Liver (tissue), 9 donors: ENCODE results near the gene CSPG5. TPM values are rescaled to one million over a fixed set of nuclear protein-coding genes. Genes with fewer than 3 reads are reported as not detected.

Experiments
- DNase-seq: peaks from one replicate; pipeline ENCODE4 v3.0.0-alpha.2; 2017; ENCODE audit warnings: low spot score
- H3K27ac ChIP-seq, 2 donors: one replicate each; pipeline ENCODE4 v1.7.0; 2013; ENCODE audit warnings: inconsistent platforms in 2 of 2, low read length in 2 of 2, control low read depth in 1 of 2, low read depth in 1 of 2, mild to moderate bottlenecking in 1 of 2
- H3K27me3 ChIP-seq, 4 donors: one replicate each; pipeline versions ENCODE4 v1.6.1 to v1.7.0; 2013; ENCODE audit warnings: low read length in 3 of 4, inconsistent platforms in 1 of 4, mild to moderate bottlenecking in 1 of 4, moderate library complexity in 1 of 4; ENCODE audit not compliant: control insufficient read depth in 4 of 4, insufficient read depth in 4 of 4
- H3K36me3 ChIP-seq, 4 donors: one replicate each; pipeline versions ENCODE4 v1.6.1 to v1.7.0; 2013; ENCODE audit warnings: low read length in 3 of 4, mild to moderate bottlenecking in 3 of 4, low read depth in 1 of 4, moderate library complexity in 1 of 4; ENCODE audit not compliant: control insufficient read depth in 4 of 4, insufficient read depth in 3 of 4
- H3K4me1 ChIP-seq, 4 donors: one replicate each; pipeline versions ENCODE4 v1.6.1 to v1.7.0; 2013; ENCODE audit warnings: low read length in 3 of 4, mild to moderate bottlenecking in 3 of 4, moderate library complexity in 1 of 4; ENCODE audit not compliant: control insufficient read depth in 4 of 4, insufficient read depth in 4 of 4
- H3K4me3 ChIP-seq, 3 donors: one replicate each; pipeline versions ENCODE4 v1.6.1 to v1.7.0; 2013; ENCODE audit warnings: low read length in 3 of 3, control low read depth in 1 of 3, low read depth in 1 of 3, mild to moderate bottlenecking in 1 of 3
- H3K9ac ChIP-seq, 2 donors: one replicate each; pipeline ENCODE4 v1.7.0; 2013; ENCODE audit warnings: low read length in 2 of 2, mild to moderate bottlenecking in 2 of 2, moderate library complexity in 2 of 2, control low read depth in 1 of 2, low read depth in 1 of 2
- H3K9me3 ChIP-seq, 4 donors: one replicate each; pipeline versions ENCODE4 v1.6.1 to v1.7.0; 2013; ENCODE audit warnings: low read length in 3 of 4; ENCODE audit not compliant: control insufficient read depth in 4 of 4
- ATF3 ChIP-seq: IDR thresholded peaks from 2 replicates; pipeline ENCODE4 v1.6.1; 2016; ENCODE audit warnings: antibody characterized with exemption
- CTCF ChIP-seq: fragments of 150-350 bp; IDR thresholded peaks from 2 replicates; pipeline ENCODE4 v1.5.1; 2017; ENCODE audit warnings: improper control_type of control experiment, low read depth, low read length; ENCODE audit not compliant: missing input control
- EGR1 ChIP-seq, 2 donors: IDR thresholded peaks; 2 replicates each; pipeline ENCODE4 v1.6.1; 2016 to 2018; ENCODE audit warnings: antibody characterized with exemption in 2 of 2, low read depth in 2 of 2
- FOXA1 ChIP-seq: IDR thresholded peaks from 2 replicates; pipeline ENCODE4 v1.6.1; 2016; ENCODE audit warnings: antibody characterized with exemption
- FOXA2 ChIP-seq: IDR thresholded peaks from 2 replicates; pipeline ENCODE4 v1.6.1; 2016; ENCODE audit warnings: antibody characterized with exemption
- GABPA ChIP-seq, 2 donors: IDR thresholded peaks in 1 of 2; conservative IDR thresholded peaks in 1 of 2; 2 replicates each; pipeline ENCODE4 v1.6.1; 2016; ENCODE audit warnings: antibody characterized with exemption in 2 of 2, mild to moderate bottlenecking in 1 of 2, moderate library complexity in 1 of 2
- HNF4A ChIP-seq, 2 donors: conservative IDR thresholded peaks; 2 replicates each; pipeline ENCODE4 v1.6.1; 2016; ENCODE audit warnings: antibody characterized with exemption in 2 of 2, mild to moderate bottlenecking in 2 of 2
- HNF4G ChIP-seq: IDR thresholded peaks from 2 replicates; pipeline ENCODE4 v1.6.1; 2016; ENCODE audit warnings: antibody characterized with exemption
- JUND ChIP-seq, 2 donors: IDR thresholded peaks; 2 replicates each; pipeline ENCODE4 v1.6.1; 2016; ENCODE audit warnings: antibody characterized with exemption in 2 of 2
- MAX ChIP-seq: IDR thresholded peaks from 2 replicates; pipeline ENCODE4 v1.6.1; 2016; ENCODE audit warnings: antibody characterized with exemption
- NR2F2 ChIP-seq: IDR thresholded peaks from 2 replicates; pipeline ENCODE4 v1.6.1; 2016; ENCODE audit warnings: antibody characterized with exemption
- RAD21 ChIP-seq, 2 donors: IDR thresholded peaks; 2 replicates each; pipeline ENCODE4 v1.6.1; 2016; ENCODE audit warnings: antibody characterized with exemption in 2 of 2, mild to moderate bottlenecking in 2 of 2
- REST ChIP-seq: IDR thresholded peaks from 2 replicates; pipeline ENCODE4 v1.6.1; 2016; ENCODE audit warnings: antibody characterized with exemption, mild to moderate bottlenecking
- RXRA ChIP-seq, 2 donors: IDR thresholded peaks; 2 replicates each; pipeline ENCODE4 v1.6.1; 2017 to 2018; ENCODE audit warnings: antibody characterized with exemption in 2 of 2, mild to moderate bottlenecking in 1 of 2
- SP1 ChIP-seq: IDR thresholded peaks from 2 replicates; pipeline ENCODE4 v1.6.1; 2018; ENCODE audit warnings: antibody characterized with exemption, mild to moderate bottlenecking
- TAF1 ChIP-seq: conservative IDR thresholded peaks from 2 replicates; pipeline ENCODE4 v1.6.1; 2016; ENCODE audit warnings: antibody characterized with exemption, mild to moderate bottlenecking
- YY1 ChIP-seq: IDR thresholded peaks from 2 replicates; pipeline ENCODE4 v1.6.1; 2016; ENCODE audit warnings: antibody characterized with exemption, mild to moderate bottlenecking
- ZBTB33 ChIP-seq: IDR thresholded peaks from 2 replicates; pipeline ENCODE4 v1.6.1; 2016; ENCODE audit warnings: antibody characterized with exemption
- WGBS: extraction: QIAGEN DNeasy Blood & Tissue Kit; methylation state at CpG from one replicate; pipeline ENCODE4 v1.1.7; 2013; 5-methylcytosine and 5-hydroxymethylcytosine counted together
- polyA plus RNA-seq, 2 donors: library from polyadenylated mRNA; stranded (reverse) in 1 of 2; unstranded in 1 of 2; fragments of 200-250 nt in 1 of 2; fragments of >200 nt in 1 of 2; fragmentation: Nextera tagmentation in 1 of 2; extraction: Ambion mirVana in 1 of 2; gene quantifications; one replicate each; pipeline versions ENCODE4 v1.2.1 to v1.2.3, GENCODE V29; 2013 to 2015
- total RNA-seq, 2 donors: library from RNA; depleted of rRNA; stranded (reverse); fragments of >200 nt; gene quantifications; one replicate each; pipeline ENCODE4 v1.2.3, GENCODE V29; 2014
- donor health status: healthy.
- donor health status: healthy.
- donor health status: healthy.
- donor health status: healthy.
- donor health status: healthy.

The CSPG5 gene
- total and polyA plus RNA-seq, 4 donors: 0.25 to 0.42 (median 0.33) TPM; not detected in 1

GRCh38 chr3:47611576-47611975 lies 32.9 kb upstream of the CSPG5 start:
- Histone ChIP-seq H3K9me3 (no peaks in the 10 kb centered on the region), H3K36me3 (peaks cover 4 to 22% (median 15%) of the 10 kb centered on the region in 4 donors), H3K27me3 (no peaks in the 10 kb centered on the region), H3K4me1 (no peaks in the 10 kb centered on the region), H3K4me3 (no peak overlapping the region), H3K27ac (no peak overlapping the region), H3K9ac (no peak overlapping the region)
- no peak for DNase-seq
- WGBS: 79% methylated on average over 2 of the region's 2 CpGs
- TF ChIP-seq ZBTB33: no peak
- no peak for TF ChIP-seq YY1
- no peak for TF ChIP-seq ATF3
- no peak for TF ChIP-seq HNF4G
- TF ChIP-seq SP1: no peak
- TF ChIP-seq REST: no peak
- no peak for TF ChIP-seq NR2F2
- no peak for TF ChIP-seq GABPA (IDR thresholded peaks at IDR 0.05 in 1 of 2, conservative IDR thresholded peaks at IDR 0.05 in 1 of 2)
- TF ChIP-seq TAF1: no peak
- TF ChIP-seq MAX: no peak
- TF ChIP-seq CTCF: no peak
- TF ChIP-seq JUND (IDR thresholded peaks at IDR 0.05): no peak
- TF ChIP-seq RXRA (IDR thresholded peaks at IDR 0.05): no peak
- no peak for TF ChIP-seq FOXA1
- TF ChIP-seq EGR1 (IDR thresholded peaks at IDR 0.05; ENCODE audit: low read depth in 2 of 2): no peak
- TF ChIP-seq FOXA2: no peak
- TF ChIP-seq HNF4A (conservative IDR thresholded peaks at IDR 0.05): no peak

GRCh38 chr3:47610583-47610982 lies 31.9 kb upstream of the CSPG5 start:
- Histone ChIP-seq H3K27me3 (no peaks in the 10 kb centered on the region), H3K4me1 (no peaks in the 10 kb centered on the region), H3K36me3 (peaks cover 4 to 28% (median 21%) of the 10 kb centered on the region in 4 donors), H3K9me3 (no peaks in the 10 kb centered on the region), H3K27ac (no peak overlapping the region), H3K4me3 (no peak overlapping the region), H3K9ac (no peak overlapping the region)
- 97% methylated on average over 3 of the region's 3 CpGs for WGBS
- DNase-seq: no peak
- no peak for TF ChIP-seq ATF3
- TF ChIP-seq CTCF: no peak
- TF ChIP-seq FOXA2: no peak
- no peak for TF ChIP-seq MAX
- no peak for TF ChIP-seq SP1
- no peak for TF ChIP-seq YY1
- TF ChIP-seq HNF4G: no peak
- TF ChIP-seq RAD21 (IDR thresholded peaks at IDR 0.05): no peak
- no peak for TF ChIP-seq NR2F2
- TF ChIP-seq RXRA (IDR thresholded peaks at IDR 0.05): no peak
- TF ChIP-seq JUND (IDR thresholded peaks at IDR 0.05): no peak
- TF ChIP-seq EGR1 (IDR thresholded peaks at IDR 0.05; ENCODE audit: low read depth in 2 of 2): no peak
- no peak for TF ChIP-seq TAF1
- TF ChIP-seq HNF4A (conservative IDR thresholded peaks at IDR 0.05): no peak
- no peak for TF ChIP-seq ZBTB33
- no peak for TF ChIP-seq FOXA1
- no peak for TF ChIP-seq GABPA (IDR thresholded peaks at IDR 0.05 in 1 of 2, conservative IDR thresholded peaks at IDR 0.05 in 1 of 2)
